Fibroblast of gingiva (primary cell): ENCODE measurements around the gene ETF1.

ENCODE experiments used
- DNase-seq: peaks from one replicate; pipeline ENCODE4 v3.0.0-alpha.2; 2011; ENCODE audit warnings: low read depth

The ETF1 gene

GRCh38 chr5:138563340-138564118 lies 20.5 kb upstream of the ETF1 start:
- no peak for DNase-seq

- DNase-seq, result no peak
Measured at GRCh38 chr5:138560971-138561370, 17.9 kb upstream of the ETF1 start.

GRCh38 chr5:138559937-138560336 lies 16.9 kb upstream of the ETF1 start:
- DNase-seq, result no peak

- DNase-seq, result no peak
Measured at GRCh38 chr5:138557677-138558076, 14.6 kb upstream of the ETF1 start.

GRCh38 chr5:138554143-138554542 lies 11.1 kb upstream of the ETF1 start:
- DNase-seq, result no peak

GRCh38 chr5:138553437-138554095 lies 10.5 kb upstream of the ETF1 start:
- no peak for DNase-seq

GRCh38 chr5:138552657-138553056 lies 9.6 kb upstream of the ETF1 start:
- no peak for DNase-seq

GRCh38 chr5:138549414-138549813 lies 6.4 kb upstream of the ETF1 start:
- DNase-seq, result no peak

- DNase-seq, result no peak
Measured at GRCh38 chr5:138545919-138546562, 3.0 kb upstream of the ETF1 start.

GRCh38 chr5:138544181-138545134 lies 1.4 kb upstream of the ETF1 start:
- peak; percentile 52 for DNase-seq

GRCh38 chr5:138543730-138544104 lies 681 bp upstream of the ETF1 start:
- no peak for DNase-seq

GRCh38 chr5:138542180-138542955 lies 668 bp downstream of the ETF1 start:
- DNase-seq, result peak; percentile 3

- DNase-seq, result peak; percentile 35
Measured at GRCh38 chr5:138541511-138542179, 1.4 kb downstream of the ETF1 start.

GRCh38 chr5:138539791-138540190 lies 3.2 kb downstream of the ETF1 start:
- no peak for DNase-seq

GRCh38 chr5:138538943-138539627 lies 4.0 kb downstream of the ETF1 start:
- no peak for DNase-seq

- DNase-seq, result peak; percentile 2
Measured at GRCh38 chr5:138536665-138537315, 6.2 kb downstream of the ETF1 start.

- no peak for DNase-seq
Measured at GRCh38 chr5:138536215-138536614, 6.8 kb downstream of the ETF1 start.

GRCh38 chr5:138533973-138534941 lies 8.8 kb downstream of the ETF1 start:
- DNase-seq, result peak; percentile 34
